ENCODE results near the gene LEPR. TPM values are rescaled to one million over a fixed set of nuclear protein-coding genes. Genes with fewer than 3 reads are reported as not detected.

LEPR gene
- total RNA-seq, 1 experiment from 2014 or later: 8.5 TPM

GRCh38 chr1:65418522-65419185, 1.8 kb upstream of the LEPR start:
- DNase-seq (ENCODE audit: low read depth in 1 of 2, low spot score in 2 of 2): peak in 1 of 2 experiments; percentile 23
- Histone ChIP-seq H3K9me3 (replicated peaks) (no peaks in the 10 kb centered on the region; the same call in 1 of the 2 replicates), H3K4me1 (replicated peaks) (peaks cover 38% of the 10 kb centered on the region), H3K27me3 (replicated peaks) (peaks cover 8% of the 10 kb centered on the region; the same call in 1 of the 2 replicates), H3K4me3 (no peak overlapping the region), H3K27ac (no peak overlapping the region), H3K36me3 (peaks cover 12% of the 10 kb centered on the region)

- Histone ChIP-seq H3K9me3 (replicated peaks) (no peaks in the 10 kb centered on the region; the same call in 1 of the 2 replicates), H3K4me3 (peak overlapping the region; percentile 99), H3K27me3 (replicated peaks) (peaks cover 8% of the 10 kb centered on the region; the same call in 1 of the 2 replicates), H3K27ac (peak overlapping the region; percentile 99), H3K36me3 (peaks cover 15% of the 10 kb centered on the region), H3K4me1 (replicated peaks) (peaks cover 51% of the 10 kb centered on the region)
- DNase-seq (ENCODE audit: low read depth in 1 of 2, low spot score in 2 of 2): peak; percentile 92 to 99
These were observed 533 bp upstream of the LEPR start for GRCh38 chr1:65419681-65420589.

GRCh38 chr1:65421351-65422025, 1.0 kb downstream of the LEPR start:
- DNase-seq (ENCODE audit: low read depth in 1 of 2, low spot score in 2 of 2): no peak
- Histone ChIP-seq H3K4me3 (peak overlapping the region; percentile 99), H3K36me3 (peaks cover 27% of the 10 kb centered on the region), H3K27ac (peak overlapping the region; percentile 99), H3K27me3 (replicated peaks) (no peaks in the 10 kb centered on the region), H3K9me3 (replicated peaks) (no peaks in the 10 kb centered on the region; the same call in 1 of the 2 replicates), H3K4me1 (replicated peaks) (peaks cover 65% of the 10 kb centered on the region)

GRCh38 chr1:65422241-65423203, 2.1 kb downstream of the LEPR start:
- Histone ChIP-seq H3K27ac (peak overlapping the region; percentile 99), H3K4me1 (replicated peaks) (peaks cover 72% of the 10 kb centered on the region), H3K9me3 (replicated peaks) (no peaks in the 10 kb centered on the region; the same call in 1 of the 2 replicates), H3K36me3 (peaks cover 37% of the 10 kb centered on the region), H3K27me3 (replicated peaks) (no peaks in the 10 kb centered on the region), H3K4me3 (peak overlapping the region; percentile 99)
- no peak for DNase-seq (ENCODE audit: low read depth in 1 of 2, low spot score in 2 of 2)

GRCh38 chr1:65423884-65424572, 3.6 kb downstream of the LEPR start:
- Histone ChIP-seq H3K36me3 (peaks cover 50% of the 10 kb centered on the region), H3K4me1 (replicated peaks) (peaks cover 69% of the 10 kb centered on the region), H3K4me3 (no peak overlapping the region), H3K9me3 (replicated peaks) (no peaks in the 10 kb centered on the region; the same call in 1 of the 2 replicates), H3K27ac (peak overlapping the region; percentile 90), H3K27me3 (replicated peaks) (no peaks in the 10 kb centered on the region)
- DNase-seq (ENCODE audit: low read depth in 1 of 2, low spot score in 2 of 2): peak in 1 of 2 experiments; percentile 71

GRCh38 chr1:65424573-65424889, 4.1 kb downstream of the LEPR start:
- Histone ChIP-seq H3K27me3 (replicated peaks) (no peaks in the 10 kb centered on the region), H3K36me3 (peaks cover 55% of the 10 kb centered on the region), H3K4me1 (replicated peaks) (peaks cover 69% of the 10 kb centered on the region), H3K9me3 (replicated peaks) (no peaks in the 10 kb centered on the region; the same call in 1 of the 2 replicates), H3K4me3 (no peak overlapping the region), H3K27ac (peak overlapping the region; percentile 90)
- DNase-seq (ENCODE audit: low read depth in 1 of 2, low spot score in 2 of 2): no peak

GRCh38 chr1:65425006-65425405, 4.5 kb downstream of the LEPR start:
- H3K4me1 ChIP-seq (replicated peaks): peaks cover 69% of the 10 kb centered on the region
- no peaks in the 10 kb centered on the region for H3K27me3 ChIP-seq (replicated peaks)
- DNase-seq (ENCODE audit: low read depth in 1 of 2, low spot score in 2 of 2): no peak
- H3K27ac ChIP-seq: peak overlapping the region; percentile 90
- no peak overlapping the region for H3K4me3 ChIP-seq
- peaks cover 55% of the 10 kb centered on the region for H3K36me3 ChIP-seq
- no peaks in the 10 kb centered on the region; the same call in 1 of the 2 replicates for H3K9me3 ChIP-seq (replicated peaks)

GRCh38 chr1:65425697-65426096, 5.2 kb downstream of the LEPR start:
- peak overlapping the region; percentile 90 for H3K27ac ChIP-seq
- H3K4me3 ChIP-seq: no peak overlapping the region
- no peaks in the 10 kb centered on the region for H3K27me3 ChIP-seq (replicated peaks)
- no peaks in the 10 kb centered on the region; the same call in 1 of the 2 replicates for H3K9me3 ChIP-seq (replicated peaks)
- H3K4me1 ChIP-seq (replicated peaks): peaks cover 75% of the 10 kb centered on the region
- DNase-seq (ENCODE audit: low read depth in 1 of 2, low spot score in 2 of 2): peak; percentile 74 to 93
- H3K36me3 ChIP-seq: peaks cover 59% of the 10 kb centered on the region

- Histone ChIP-seq H3K36me3 (peaks cover 73% of the 10 kb centered on the region), H3K9me3 (replicated peaks) (no peaks in the 10 kb centered on the region), H3K27ac (peak overlapping the region; percentile 96), H3K4me3 (no peak overlapping the region), H3K4me1 (replicated peaks) (peaks cover 59% of the 10 kb centered on the region), H3K27me3 (replicated peaks) (no peaks in the 10 kb centered on the region)
- DNase-seq (ENCODE audit: low read depth in 1 of 2, low spot score in 2 of 2): no peak
These were observed 8.6 kb downstream of the LEPR start for GRCh38 chr1:65429078-65429477.

- H3K27ac ChIP-seq: peak overlapping the region; percentile 96
- H3K4me3 ChIP-seq: no peak overlapping the region
- H3K36me3 ChIP-seq: peaks cover 75% of the 10 kb centered on the region
- DNase-seq (ENCODE audit: low read depth in 1 of 2, low spot score in 2 of 2): peak; percentile 79 to 92
- H3K4me1 ChIP-seq (replicated peaks): peaks cover 51% of the 10 kb centered on the region
- H3K27me3 ChIP-seq (replicated peaks): no peaks in the 10 kb centered on the region
- H3K9me3 ChIP-seq (replicated peaks): no peaks in the 10 kb centered on the region
These were observed 9.3 kb downstream of the LEPR start for GRCh38 chr1:65429806-65430205.

- Histone ChIP-seq H3K36me3 (peaks cover 74% of the 10 kb centered on the region), H3K27ac (peak overlapping the region; percentile 96; the same call in 1 of the 2 replicates), H3K27me3 (replicated peaks) (no peaks in the 10 kb centered on the region), H3K4me1 (replicated peaks) (peaks cover 39% of the 10 kb centered on the region), H3K4me3 (no peak overlapping the region), H3K9me3 (replicated peaks) (no peaks in the 10 kb centered on the region)
- DNase-seq (ENCODE audit: low read depth in 1 of 2, low spot score in 2 of 2): peak in 1 of 2 experiments; percentile 38
These were observed 10.7 kb downstream of the LEPR start for GRCh38 chr1:65431111-65431705.

- DNase-seq (ENCODE audit: low read depth in 1 of 2, low spot score in 2 of 2): no peak
- peaks cover 29% of the 10 kb centered on the region for H3K4me1 ChIP-seq (replicated peaks)
These were observed 12.4 kb downstream of the LEPR start for GRCh38 chr1:65432918-65433317.

More at GRCh38 chr1:65432918-65433317, 12.4 kb downstream of the LEPR start:
- no peaks in the 10 kb centered on the region for H3K9me3 ChIP-seq (replicated peaks)
- peaks cover 57% of the 10 kb centered on the region for H3K36me3 ChIP-seq
- H3K27ac ChIP-seq: no peak overlapping the region
- no peak overlapping the region for H3K4me3 ChIP-seq
- H3K27me3 ChIP-seq (replicated peaks): no peaks in the 10 kb centered on the region

Data from SJSA1 (cell line).